DOHH2 (cell line): ENCODE data around the gene TMEM9.

Experiments used
- H3F3A ChIP-seq: fragments of 200-600 bp; sonication (generic), shearing (Covaris generic); 2 replicates; pipeline ENCODE4 v1.6.0; 2016; ENCODE audit warnings: antibody characterized with exemption, mild to moderate bottlenecking; ENCODE audit not compliant: control insufficient read depth, insufficient read depth
- H3K27ac ChIP-seq: fragments of 200-600 bp; sonication (generic); 2 replicates; pipeline ENCODE4 v1.5.1; 2014; ENCODE audit warnings: low read depth, mild to moderate bottlenecking, low read length, moderate library complexity
- H3K27me3 ChIP-seq: fragments of 200-600 bp; sonication (generic); 2 replicates; pipeline ENCODE4 v1.6.1; 2014; ENCODE audit warnings: mild to moderate bottlenecking, low read length, mixed read lengths; ENCODE audit not compliant: control insufficient read depth
- H3K36me3 ChIP-seq: fragments of 200-600 bp; sonication (generic); 2 replicates; pipeline ENCODE4 v1.6.1; 2014; ENCODE audit warnings: mild to moderate bottlenecking, low read length, moderate library complexity, mixed read lengths; ENCODE audit not compliant: control insufficient read depth
- H3K4me1 ChIP-seq: fragments of 200-600 bp; sonication (generic); 2 replicates; pipeline ENCODE4 v1.6.1; 2014; ENCODE audit warnings: mild to moderate bottlenecking, low read length, mixed read lengths; ENCODE audit not compliant: control insufficient read depth
- H3K4me2 ChIP-seq: fragments of 200-600 bp; sonication (generic); 2 replicates; pipeline ENCODE4 v1.6.0; 2014; ENCODE audit warnings: mild to moderate bottlenecking, low read length, moderate library complexity
- H3K4me3 ChIP-seq: fragments of 200-600 bp; sonication (generic); 2 replicates; pipeline ENCODE4 v1.5.1; 2014; ENCODE audit warnings: mild to moderate bottlenecking, low read length, mixed read lengths
- H3K79me2 ChIP-seq: fragments of 200-600 bp; sonication (generic); 2 replicates; pipeline ENCODE4 v1.6.1; 2014; ENCODE audit warnings: mild to moderate bottlenecking, low read length, mixed read lengths; ENCODE audit not compliant: control insufficient read depth
- H3K9me2 ChIP-seq: fragments of 200-600 bp; sonication (generic); replicated peaks from 2 replicates; pipeline ENCODE4 v1.6.1; 2014; ENCODE audit warnings: mild to moderate bottlenecking, low read length, mixed read lengths; ENCODE audit not compliant: control insufficient read depth
- H3K9me3 ChIP-seq: fragments of 200-600 bp; sonication (generic); 2 replicates; pipeline ENCODE4 v1.6.1; 2014; ENCODE audit warnings: antibody characterized with exemption, low read length, mixed read lengths; ENCODE audit not compliant: control insufficient read depth, insufficient read depth
- H4K20me1 ChIP-seq: fragments of 200-600 bp; sonication (generic); 2 replicates; pipeline ENCODE4 v1.6.0; 2014; ENCODE audit warnings: low read depth, mild to moderate bottlenecking, antibody characterized with exemption, low read length, moderate library complexity; ENCODE audit not compliant: control insufficient read depth, insufficient read depth
- CTCF ChIP-seq: fragments of 200-600 bp; sonication (generic); IDR thresholded peaks from one replicate; pipeline ENCODE4 v1.5.1; 2014; ENCODE audit warnings: antibody characterized with exemption, mild to moderate bottlenecking, low read depth, low read length; ENCODE audit not compliant: poor library complexity, severe bottlenecking
- EZH2phosphoT487 ChIP-seq: fragments of 200-600 bp; sonication (generic); IDR thresholded peaks from 2 replicates; pipeline ENCODE4 v1.6.1; 2017; ENCODE audit warnings: borderline replicate concordance, mild to moderate bottlenecking, antibody characterized with exemption, low read length, moderate library complexity, mixed read lengths

The TMEM9 gene

GRCh38 chr1:201183753-201184152, 29.5 kb upstream of the TMEM9 start:
- Histone ChIP-seq H3K4me2 (no peak overlapping the region), H4K20me1 (no peaks in the 10 kb centered on the region), H3K9me3 (no peaks in the 10 kb centered on the region), H3K4me1 (peaks cover 7% of the 10 kb centered on the region), H3K4me3 (no peak overlapping the region), H3K27me3 (peaks cover 34% of the 10 kb centered on the region), H3K27ac (no peak overlapping the region), H3K36me3 (no peaks in the 10 kb centered on the region), H3F3A (no peaks in the 10 kb centered on the region), H3K9me2 (no peaks in the 10 kb centered on the region), H3K79me2 (no peaks in the 10 kb centered on the region)
- TF ChIP-seq EZH2phosphoT487 (no peak), CTCF (no peak)

- no peaks in the 10 kb centered on the region for H4K20me1 ChIP-seq
- H3K4me2 ChIP-seq: no peak overlapping the region
- TF ChIP-seq EZH2phosphoT487 (no peak), CTCF (no peak)
- H3K4me1 ChIP-seq: peaks cover 7% of the 10 kb centered on the region
- H3K9me3 ChIP-seq: no peaks in the 10 kb centered on the region
- H3K79me2 ChIP-seq: no peaks in the 10 kb centered on the region
- H3K27ac ChIP-seq: no peak overlapping the region
- peaks cover 34% of the 10 kb centered on the region for H3K27me3 ChIP-seq
- H3F3A ChIP-seq: no peaks in the 10 kb centered on the region
- H3K36me3 ChIP-seq: no peaks in the 10 kb centered on the region
- H3K4me3 ChIP-seq: no peak overlapping the region
- no peaks in the 10 kb centered on the region for H3K9me2 ChIP-seq
These were observed 28.9 kb upstream of the TMEM9 start for GRCh38 chr1:201183209-201183608.

- H3K36me3 ChIP-seq: no peaks in the 10 kb centered on the region
- H3F3A ChIP-seq: no peaks in the 10 kb centered on the region
- no peaks in the 10 kb centered on the region for H4K20me1 ChIP-seq
- no peak overlapping the region for H3K4me3 ChIP-seq
- peaks cover 7% of the 10 kb centered on the region for H3K4me1 ChIP-seq
- H3K27ac ChIP-seq: no peak overlapping the region
- peaks cover 28% of the 10 kb centered on the region for H3K27me3 ChIP-seq
- no peaks in the 10 kb centered on the region for H3K9me3 ChIP-seq
- no peak overlapping the region for H3K4me2 ChIP-seq
- no peaks in the 10 kb centered on the region for H3K79me2 ChIP-seq
- H3K9me2 ChIP-seq: no peaks in the 10 kb centered on the region
- TF ChIP-seq CTCF (no peak), EZH2phosphoT487 (no peak)
These were observed 27.5 kb upstream of the TMEM9 start for GRCh38 chr1:201181726-201182125.

GRCh38 chr1:201181323-201181722, 27.0 kb upstream of the TMEM9 start:
- Histone ChIP-seq H3F3A (no peaks in the 10 kb centered on the region), H3K27ac (no peak overlapping the region), H3K4me2 (no peak overlapping the region), H3K4me3 (no peak overlapping the region), H4K20me1 (no peaks in the 10 kb centered on the region), H3K36me3 (no peaks in the 10 kb centered on the region), H3K27me3 (peaks cover 24% of the 10 kb centered on the region), H3K79me2 (no peaks in the 10 kb centered on the region), H3K4me1 (peaks cover 7% of the 10 kb centered on the region), H3K9me2 (no peaks in the 10 kb centered on the region), H3K9me3 (no peaks in the 10 kb centered on the region)
- no peak for TF ChIP-seq EZH2phosphoT487
- TF ChIP-seq CTCF: no peak
